Measurements from ENCODE around the gene PLXNB3. TPM values are rescaled to one million over a fixed set of nuclear protein-coding genes. Genes with fewer than 3 reads are reported as not detected.

PLXNB3 gene
- total and polyA plus RNA-seq, 7 experiments from 2014 or later = 0.45 to 1.6 (median 0.68) TPM; not detected in 4

- H3K27ac Mint-ChIP-seq = peak overlapping the region in 1 of 9 donors; percentile 48
- intact Hi-C loops (cut with micrococcal nuclease) = no loop called here
- CTCF ChIA-PET = no interaction called here
Observed at GRCh38 chrX:153802513-153803045, 38.5 kb downstream of the PLXNB3 start.

GRCh38 chrX:153803211-153804099 is 39.4 kb downstream of the PLXNB3 start:
- Histone ChIP-seq H3K36me3 (ENCODE audit: control insufficient read depth in 2 of 3, insufficient read depth in 3 of 3, low read length in 3 of 3) (peaks cover 0 to 8% (median 0%) of the 10 kb centered on the region in 3 experiments), H3K27me3 (ENCODE audit: control insufficient read depth in 2 of 2, insufficient read depth in 2 of 2, low read length in 2 of 2) (no peaks in the 10 kb centered on the region), H3K4me1 (ENCODE audit: control insufficient read depth in 2 of 2, insufficient read depth in 2 of 2, low read length in 2 of 2) (no peaks in the 10 kb centered on the region), H3K9me3 (ENCODE audit: control insufficient read depth in 2 of 3, low read length in 3 of 3) (no peaks in the 10 kb centered on the region), H3K4me3 (ENCODE audit: low read length) (no peak overlapping the region), H3K27ac (ENCODE audit: low read depth, low read length) (no peak overlapping the region)
- ATAC-seq (no peak), DNase-seq (no peak)
- intact Hi-C loops (cut with micrococcal nuclease) = no loop called here
- ChIA-PET CTCF (no interaction called here), POLR2A (no interaction called here)
- H3K27ac Mint-ChIP-seq = no peak overlapping the region
- H3K4me3 Mint-ChIP-seq = no peak overlapping the region
- no peaks in the 10 kb centered on the region for H3K36me3 Mint-ChIP-seq
- H3K27me3 Mint-ChIP-seq = no peaks in the 10 kb centered on the region
- peaks cover 0 to 2% (median 0%) of the 10 kb centered on the region in 7 donors for H3K4me1 Mint-ChIP-seq
- peaks cover 0 to 2% (median 0%) of the 10 kb centered on the region in 11 donors for H3K9me3 Mint-ChIP-seq

More at GRCh38 chrX:153802513-153803045, 38.5 kb downstream of the PLXNB3 start:
- Mint-ChIP-seq H3K4me3 (no peak overlapping the region), H3K27me3 (no peaks in the 10 kb centered on the region), H3K9me3 (no peaks in the 10 kb centered on the region), H3K36me3 (peaks cover 0 to 3% (median 0%) of the 10 kb centered on the region in 5 donors), H3K4me1 (peaks cover 0 to 5% (median 0%) of the 10 kb centered on the region in 7 donors)
- H3K4me1 ChIP-seq (ENCODE audit: control insufficient read depth in 2 of 2, insufficient read depth in 2 of 2, low read length in 2 of 2) = no peaks in the 10 kb centered on the region
- no peak for DNase-seq
- peaks cover 0 to 15% (median 0%) of the 10 kb centered on the region in 3 experiments for H3K36me3 ChIP-seq (ENCODE audit: control insufficient read depth in 2 of 3, insufficient read depth in 3 of 3, low read length in 3 of 3)
- POLR2A ChIA-PET = no interaction called here
- no peaks in the 10 kb centered on the region for H3K9me3 ChIP-seq (ENCODE audit: control insufficient read depth in 2 of 3, low read length in 3 of 3)
- ATAC-seq = no peak
- H3K4me3 ChIP-seq (ENCODE audit: low read length) = no peak overlapping the region
- no peak overlapping the region for H3K27ac ChIP-seq (ENCODE audit: low read depth, low read length)
- H3K27me3 ChIP-seq (ENCODE audit: control insufficient read depth in 2 of 2, insufficient read depth in 2 of 2, low read length in 2 of 2) = no peaks in the 10 kb centered on the region

GRCh38 chrX:153804100-153804595 is 40.1 kb downstream of the PLXNB3 start:
- Histone ChIP-seq H3K27ac (ENCODE audit: low read depth, low read length) (no peak overlapping the region), H3K27me3 (ENCODE audit: control insufficient read depth in 2 of 2, insufficient read depth in 2 of 2, low read length in 2 of 2) (no peaks in the 10 kb centered on the region), H3K36me3 (ENCODE audit: control insufficient read depth in 2 of 3, insufficient read depth in 3 of 3, low read length in 3 of 3) (peaks cover 0 to under 1% (median 0%) of the 10 kb centered on the region in 3 experiments), H3K4me1 (ENCODE audit: control insufficient read depth in 2 of 2, insufficient read depth in 2 of 2, low read length in 2 of 2) (no peaks in the 10 kb centered on the region), H3K4me3 (ENCODE audit: low read length) (no peak overlapping the region), H3K9me3 (ENCODE audit: control insufficient read depth in 2 of 3, low read length in 3 of 3) (no peaks in the 10 kb centered on the region)
- H3K36me3 Mint-ChIP-seq = no peaks in the 10 kb centered on the region
- H3K4me3 Mint-ChIP-seq = no peak overlapping the region
- intact Hi-C loops (cut with micrococcal nuclease) = no loop called here
- ChIA-PET CTCF (no interaction called here), POLR2A (no interaction called here)
- no peak for ATAC-seq
- H3K27me3 Mint-ChIP-seq = no peaks in the 10 kb centered on the region
- H3K9me3 Mint-ChIP-seq = peaks cover 0 to 2% (median 0%) of the 10 kb centered on the region in 11 donors
- DNase-seq = no peak
- peaks cover 0 to 2% (median 0%) of the 10 kb centered on the region in 7 donors for H3K4me1 Mint-ChIP-seq
- H3K27ac Mint-ChIP-seq = no peak overlapping the region

- H3K9me3 Mint-ChIP-seq = peaks cover 0 to 2% (median 0%) of the 10 kb centered on the region in 11 donors
- no peak for ATAC-seq
- intact Hi-C loops (cut with micrococcal nuclease) = no loop called here
Observed at GRCh38 chrX:153804621-153805020, 40.6 kb downstream of the PLXNB3 start.

GRCh38 chrX:153805436-153805835 is 41.4 kb downstream of the PLXNB3 start:
- Mint-ChIP-seq H3K4me1 (peaks cover 0 to 2% (median 0%) of the 10 kb centered on the region in 7 donors), H3K27ac (no peak overlapping the region), H3K9me3 (peaks cover 0 to 2% (median 0%) of the 10 kb centered on the region in 11 donors), H3K36me3 (no peaks in the 10 kb centered on the region), H3K4me3 (no peak overlapping the region), H3K27me3 (no peaks in the 10 kb centered on the region)
- ChIA-PET CTCF (no interaction called here), POLR2A (no interaction called here)
- intact Hi-C loops (cut with micrococcal nuclease) = no loop called here
- no peaks in the 10 kb centered on the region for H3K36me3 ChIP-seq (ENCODE audit: control insufficient read depth in 2 of 3, insufficient read depth in 3 of 3, low read length in 3 of 3)
- DNase-seq (no peak), ATAC-seq (no peak)
- no peak overlapping the region for H3K27ac ChIP-seq (ENCODE audit: low read depth, low read length)
- H3K4me3 ChIP-seq (ENCODE audit: low read length) = no peak overlapping the region
- H3K9me3 ChIP-seq (ENCODE audit: control insufficient read depth in 2 of 3, low read length in 3 of 3) = no peaks in the 10 kb centered on the region
- H3K4me1 ChIP-seq (ENCODE audit: control insufficient read depth in 2 of 2, insufficient read depth in 2 of 2, low read length in 2 of 2) = no peaks in the 10 kb centered on the region
- H3K27me3 ChIP-seq (ENCODE audit: control insufficient read depth in 2 of 2, insufficient read depth in 2 of 2, low read length in 2 of 2) = no peaks in the 10 kb centered on the region

More at GRCh38 chrX:153804621-153805020, 40.6 kb downstream of the PLXNB3 start:
- CTCF ChIA-PET = no interaction called here
- Mint-ChIP-seq H3K36me3 (no peaks in the 10 kb centered on the region), H3K4me1 (peaks cover 0 to 2% (median 0%) of the 10 kb centered on the region in 7 donors), H3K27ac (no peak overlapping the region), H3K4me3 (no peak overlapping the region), H3K27me3 (no peaks in the 10 kb centered on the region)
- Histone ChIP-seq H3K4me3 (ENCODE audit: low read length) (no peak overlapping the region), H3K27me3 (ENCODE audit: control insufficient read depth in 2 of 2, insufficient read depth in 2 of 2, low read length in 2 of 2) (no peaks in the 10 kb centered on the region), H3K9me3 (ENCODE audit: control insufficient read depth in 2 of 3, low read length in 3 of 3) (no peaks in the 10 kb centered on the region), H3K36me3 (ENCODE audit: control insufficient read depth in 2 of 3, insufficient read depth in 3 of 3, low read length in 3 of 3) (no peaks in the 10 kb centered on the region), H3K27ac (ENCODE audit: low read depth, low read length) (no peak overlapping the region), H3K4me1 (ENCODE audit: control insufficient read depth in 2 of 2, insufficient read depth in 2 of 2, low read length in 2 of 2) (no peaks in the 10 kb centered on the region)
- DNase-seq = no peak
- POLR2A ChIA-PET = no interaction called here

- Mint-ChIP-seq H3K27ac (no peak overlapping the region), H3K4me3 (no peak overlapping the region), H3K27me3 (peaks cover 0 to 6% (median 0%) of the 10 kb centered on the region in 5 donors), H3K9me3 (peaks cover 0 to 2% (median 0%) of the 10 kb centered on the region in 11 donors), H3K4me1 (peaks cover 0 to 2% (median 0%) of the 10 kb centered on the region in 7 donors), H3K36me3 (no peaks in the 10 kb centered on the region)
- Histone ChIP-seq H3K4me1 (ENCODE audit: control insufficient read depth in 2 of 2, insufficient read depth in 2 of 2, low read length in 2 of 2) (no peaks in the 10 kb centered on the region), H3K9me3 (ENCODE audit: control insufficient read depth in 2 of 3, low read length in 3 of 3) (no peaks in the 10 kb centered on the region), H3K27me3 (ENCODE audit: control insufficient read depth in 2 of 2, insufficient read depth in 2 of 2, low read length in 2 of 2) (no peaks in the 10 kb centered on the region), H3K4me3 (ENCODE audit: low read length) (no peak overlapping the region), H3K36me3 (ENCODE audit: control insufficient read depth in 2 of 3, insufficient read depth in 3 of 3, low read length in 3 of 3) (no peaks in the 10 kb centered on the region), H3K27ac (ENCODE audit: low read depth, low read length) (no peak overlapping the region)
- DNase-seq (no peak), ATAC-seq (no peak)
- ChIA-PET CTCF (no interaction called here), POLR2A (no interaction called here)
- intact Hi-C loops (cut with micrococcal nuclease) = no loop called here
Observed at GRCh38 chrX:153806999-153807575, 43.0 kb downstream of the PLXNB3 start.

All from naive thymus-derived CD4-positive, alpha-beta T cell (primary cell).